GM21367 (cell line): ENCODE results near the gene RABGEF1.
"Not testable (repeated sequence)": the region's sequence is repeated elsewhere in the genome, so short reads cannot be mapped to it uniquely, and the experiment has no call there.

Experiments used
- ATAC-seq: cut with Tn5 transposase; IDR thresholded peaks from one replicate; pipeline ENCODE4 v1.9.1; 2021; ENCODE audit not compliant: unreplicated experiment

The RABGEF1 gene

GRCh38 chr7:66804001-66804400 is 63.5 kb downstream of the RABGEF1 start:
- no peak for ATAC-seq

- ATAC-seq: no peak
Observed at GRCh38 chr7:66807736-66808135, 67.2 kb downstream of the RABGEF1 start.

- no peak for ATAC-seq
Observed at GRCh38 chr7:66810716-66811115, 70.2 kb downstream of the RABGEF1 start.

- ATAC-seq: not testable (repeated sequence)
Observed at GRCh38 chr7:66815186-66815875, 74.8 kb downstream of the RABGEF1 start.

GRCh38 chr7:66815951-66816350 is 75.4 kb downstream of the RABGEF1 start:
- ATAC-seq: no peak

- not testable (repeated sequence) for ATAC-seq
Observed at GRCh38 chr7:66816658-66817057, 76.1 kb downstream of the RABGEF1 start.

- not testable (repeated sequence) for ATAC-seq
Observed at GRCh38 chr7:66817208-66817795, 76.8 kb downstream of the RABGEF1 start.

- ATAC-seq: not testable (repeated sequence)
Observed at GRCh38 chr7:66817956-66818355, 77.4 kb downstream of the RABGEF1 start.

GRCh38 chr7:66824041-66824440 is 83.5 kb downstream of the RABGEF1 start:
- no peak for ATAC-seq

- ATAC-seq: not testable (repeated sequence)
Observed at GRCh38 chr7:66825538-66825937, 85.0 kb downstream of the RABGEF1 start.

- ATAC-seq: no peak
Observed at GRCh38 chr7:66826649-66827048, 86.1 kb downstream of the RABGEF1 start.

- not testable (repeated sequence) for ATAC-seq
Observed at GRCh38 chr7:66830976-66831375, 90.4 kb downstream of the RABGEF1 start.

GRCh38 chr7:66832531-66833351 is 92.2 kb downstream of the RABGEF1 start:
- no peak for ATAC-seq

GRCh38 chr7:66837007-66837406 is 96.5 kb downstream of the RABGEF1 start:
- no peak for ATAC-seq

- ATAC-seq: no peak
Observed at GRCh38 chr7:66837661-66838060, 97.1 kb downstream of the RABGEF1 start.

- ATAC-seq: no peak
Observed at GRCh38 chr7:66839814-66840213, 99.3 kb downstream of the RABGEF1 start.

GRCh38 chr7:66840316-66840715 is 99.8 kb downstream of the RABGEF1 start:
- no peak for ATAC-seq

GRCh38 chr7:66841898-66842297 is 101.4 kb downstream of the RABGEF1 start:
- no peak for ATAC-seq

- ATAC-seq: not testable (repeated sequence)
Observed at GRCh38 chr7:66843492-66843891, 103.0 kb downstream of the RABGEF1 start.

- peak; percentile 93 for ATAC-seq
Observed at GRCh38 chr7:66844552-66845378, 104.2 kb downstream of the RABGEF1 start.
